NCI-H226 (cell line): ENCODE data around the gene AFAP1L2.

ENCODE experiments used
- DNase-seq: peaks from one replicate; pipeline ENCODE4 v3.0.0-alpha.2; 2015

AFAP1L2 gene

GRCh38 chr10:114258274-114258840 lies 145.9 kb downstream of the AFAP1L2 start:
- no peak for DNase-seq

GRCh38 chr10:114257498-114257897 lies 146.8 kb downstream of the AFAP1L2 start:
- no peak for DNase-seq

GRCh38 chr10:114256822-114257221 lies 147.5 kb downstream of the AFAP1L2 start:
- DNase-seq: no peak

GRCh38 chr10:114256008-114256765 lies 148.1 kb downstream of the AFAP1L2 start:
- DNase-seq: no peak

GRCh38 chr10:114255227-114255626 lies 149.1 kb downstream of the AFAP1L2 start:
- DNase-seq: no peak

- DNase-seq: no peak
Observed at GRCh38 chr10:114252883-114253282, 151.4 kb downstream of the AFAP1L2 start.

- DNase-seq: no peak
Observed at GRCh38 chr10:114252092-114252491, 152.2 kb downstream of the AFAP1L2 start.

GRCh38 chr10:114250716-114251115 lies 153.6 kb downstream of the AFAP1L2 start:
- DNase-seq: no peak

- no peak for DNase-seq
Observed at GRCh38 chr10:114250236-114250635, 154.1 kb downstream of the AFAP1L2 start.

- DNase-seq: no peak
Observed at GRCh38 chr10:114246679-114247305, 157.5 kb downstream of the AFAP1L2 start.

- no peak for DNase-seq
Observed at GRCh38 chr10:114245121-114245791, 159.0 kb downstream of the AFAP1L2 start.
